ENCODE results near the gene TCP1.

The TCP1 gene

GRCh38 chr6:159730332-159730676, 59.1 kb downstream of the TCP1 start (continued):
- no peak for TF ChIP-seq TSHZ2 (CRISPR knock-in tag; IDR thresholded peaks at IDR 0.05)
- TF ChIP-seq PPARA (CRISPR knock-in tag; IDR thresholded peaks at IDR 0.05; ENCODE audit: borderline replicate concordance), result no peak
- TF ChIP-seq RARB (CRISPR knock-in tag; IDR thresholded peaks at IDR 0.05), result no peak
- TF ChIP-seq ZFP3 (CRISPR knock-in tag; IDR thresholded peaks at IDR 0.05), result no peak
- TF ChIP-seq ARNTL (CRISPR knock-in tag; IDR thresholded peaks at IDR 0.05; ENCODE audit: borderline replicate concordance, low read depth), result no peak
- no peak for TF ChIP-seq ZFP30 (CRISPR knock-in tag; IDR thresholded peaks at IDR 0.05)
- no peak for TF ChIP-seq GLIS3 (CRISPR knock-in tag; IDR thresholded peaks at IDR 0.05)

- no peak for ATAC-seq
- TF ChIP-seq PATZ1 (CRISPR knock-in tag; IDR thresholded peaks at IDR 0.05; ENCODE audit: borderline replicate concordance) (no peak), PPARA (CRISPR knock-in tag; IDR thresholded peaks at IDR 0.05; ENCODE audit: borderline replicate concordance) (no peak), GLIS3 (CRISPR knock-in tag; IDR thresholded peaks at IDR 0.05) (no peak), TSHZ2 (CRISPR knock-in tag; IDR thresholded peaks at IDR 0.05) (no peak), TOX (CRISPR knock-in tag; IDR thresholded peaks at IDR 0.05; ENCODE audit: borderline replicate concordance) (no peak), ZC3H10 (CRISPR knock-in tag; IDR thresholded peaks at IDR 0.05) (no peak), POU6F1 (CRISPR knock-in tag; IDR thresholded peaks at IDR 0.05; ENCODE audit: borderline replicate concordance, low read depth) (no peak), BACH2 (CRISPR knock-in tag; IDR thresholded peaks at IDR 0.05; ENCODE audit: borderline replicate concordance) (no peak), SNAI2 (CRISPR knock-in tag; IDR thresholded peaks at IDR 0.05) (no peak), CSRNP3 (CRISPR knock-in tag; IDR thresholded peaks at IDR 0.05) (no peak), RARB (CRISPR knock-in tag; IDR thresholded peaks at IDR 0.05) (no peak), ZFP3 (CRISPR knock-in tag; IDR thresholded peaks at IDR 0.05) (no peak), OSR1 (CRISPR knock-in tag; IDR thresholded peaks at IDR 0.05) (no peak), ISL1 (CRISPR knock-in tag; IDR thresholded peaks at IDR 0.05) (no peak), ZFP30 (CRISPR knock-in tag; IDR thresholded peaks at IDR 0.05) (no peak), ZNF565 (CRISPR knock-in tag; conservative IDR thresholded peaks at IDR 0.05; ENCODE audit: low read depth) (no peak), ZNF70 (CRISPR knock-in tag; IDR thresholded peaks at IDR 0.05) (no peak)
These were observed 59.6 kb downstream of the TCP1 start for GRCh38 chr6:159729598-159730331.

- ATAC-seq, result no peak
- TF ChIP-seq TCF4 (CRISPR knock-in tag; IDR thresholded peaks at IDR 0.05; ENCODE audit: borderline replicate concordance) (no peak), PATZ1 (CRISPR knock-in tag; IDR thresholded peaks at IDR 0.05; ENCODE audit: borderline replicate concordance) (no peak), RARB (CRISPR knock-in tag; IDR thresholded peaks at IDR 0.05) (no peak), SNAI2 (CRISPR knock-in tag; IDR thresholded peaks at IDR 0.05) (no peak), ZNF70 (CRISPR knock-in tag; IDR thresholded peaks at IDR 0.05) (no peak), POU6F1 (CRISPR knock-in tag; IDR thresholded peaks at IDR 0.05; ENCODE audit: borderline replicate concordance, low read depth) (no peak), OSR1 (CRISPR knock-in tag; IDR thresholded peaks at IDR 0.05) (no peak), CSRNP3 (CRISPR knock-in tag; IDR thresholded peaks at IDR 0.05) (no peak), BACH2 (CRISPR knock-in tag; IDR thresholded peaks at IDR 0.05; ENCODE audit: borderline replicate concordance) (no peak)
These were observed 60.9 kb downstream of the TCP1 start for GRCh38 chr6:159728531-159728964.
